ENCODE data around the gene MTO1.
A peak's percentile ranks its signal among the peaks of the same experiment; 100 is the strongest.
"Not testable (repeated sequence)": the region's sequence is repeated elsewhere in the genome, so short reads cannot be mapped to it uniquely, and the experiment has no call there.

Gene MTO1

GRCh38 chr6:73504160-73504559 lies 42.6 kb downstream of the MTO1 start:
- DNase-seq: no peak

- DNase-seq: no peak
These were observed 43.6 kb downstream of the MTO1 start for GRCh38 chr6:73505142-73505541.

- DNase-seq: not testable (repeated sequence)
These were observed 44.2 kb downstream of the MTO1 start for GRCh38 chr6:73505705-73506104.

- DNase-seq: no peak
These were observed 44.7 kb downstream of the MTO1 start for GRCh38 chr6:73506246-73506645.

GRCh38 chr6:73508776-73509175 lies 47.2 kb downstream of the MTO1 start:
- DNase-seq: no peak

GRCh38 chr6:73509851-73510250 lies 48.3 kb downstream of the MTO1 start:
- DNase-seq: no peak

GRCh38 chr6:73511796-73512195 lies 50.3 kb downstream of the MTO1 start:
- no peak for DNase-seq

- DNase-seq: no peak
These were observed 51.9 kb downstream of the MTO1 start for GRCh38 chr6:73513496-73513854.

- DNase-seq: no peak
These were observed 53.2 kb downstream of the MTO1 start for GRCh38 chr6:73514746-73515110.

GRCh38 chr6:73515204-73515655 lies 53.7 kb downstream of the MTO1 start:
- DNase-seq: no peak

GRCh38 chr6:73516514-73517489 lies 55.3 kb downstream of the MTO1 start:
- peak in 1 of 3 experiments; percentile 29 for DNase-seq

- DNase-seq: not testable (repeated sequence)
These were observed 56.8 kb downstream of the MTO1 start for GRCh38 chr6:73518100-73518981.

- peak in 1 of 3 experiments; percentile 29 for DNase-seq
These were observed 57.7 kb downstream of the MTO1 start for GRCh38 chr6:73518982-73519881.

GRCh38 chr6:73519926-73520687 lies 58.6 kb downstream of the MTO1 start:
- peak; percentile 40 to 67 (median 60) for DNase-seq

- peak; percentile 98 to 99 (median 99) for DNase-seq
These were observed 59.3 kb downstream of the MTO1 start, which contains the start of gene EEF1A1 for GRCh38 chr6:73520688-73521350. TSS of gene EEF1A1 (minus strand) at chr6:73521032. CDS start at chr6:73520026, 1,006 bp downstream.

- DNase-seq: peak; percentile 79 to 89 (median 87)
These were observed 59.9 kb downstream of the MTO1 start for GRCh38 chr6:73521351-73521985.

GRCh38 chr6:73523434-73524123 lies 62.0 kb downstream of the MTO1 start:
- DNase-seq: peak in 1 of 3 experiments; percentile 49

GRCh38 chr6:73525546-73526330 lies 64.2 kb downstream of the MTO1 start:
- no peak for DNase-seq

GRCh38 chr6:73528897-73529296 lies 67.4 kb downstream of the MTO1 start:
- no peak for DNase-seq
